Transverse colon (tissue), 4 donors: ENCODE results near the gene AACS.

Experiments used
- EP300 ChIP-seq: sonication (generic); formaldehyde crosslinking; IDR thresholded peaks from one replicate; pipeline ENCODE4 v1.6.1; 2017; ENCODE audit warnings: antibody characterized with exemption, low read depth
- POLR2A ChIP-seq: fragments of 450-650 bp; IDR thresholded peaks from one replicate; pipeline ENCODE4 v1.6.1; 2016; ENCODE audit warnings: antibody characterized with exemption, mild to moderate bottlenecking, moderate library complexity
- POLR2AphosphoS5 ChIP-seq, 3 donors: sonication (generic); formaldehyde crosslinking; IDR thresholded peaks; one replicate each; pipeline ENCODE4 v1.6.1; 2016; ENCODE audit warnings: antibody characterized with exemption in 3 of 3
- TF ChIP-seq, protein P1 (sequence below), 5 experiments: fragments of 200-600 bp in 3 of 5; fragments of 450-650 bp in 2 of 5; sonication (generic) in 3 of 5; IDR thresholded peaks; 1 replicate in 2 of 5; 2 replicates in 3 of 5; pipeline ENCODE4 v1.5.1; 2016 to 2017; ENCODE audit warnings: antibody characterized with exemption in 5 of 5, inconsistent platforms in 3 of 5, mild to moderate bottlenecking in 2 of 5, moderate library complexity in 1 of 5

DNA sequence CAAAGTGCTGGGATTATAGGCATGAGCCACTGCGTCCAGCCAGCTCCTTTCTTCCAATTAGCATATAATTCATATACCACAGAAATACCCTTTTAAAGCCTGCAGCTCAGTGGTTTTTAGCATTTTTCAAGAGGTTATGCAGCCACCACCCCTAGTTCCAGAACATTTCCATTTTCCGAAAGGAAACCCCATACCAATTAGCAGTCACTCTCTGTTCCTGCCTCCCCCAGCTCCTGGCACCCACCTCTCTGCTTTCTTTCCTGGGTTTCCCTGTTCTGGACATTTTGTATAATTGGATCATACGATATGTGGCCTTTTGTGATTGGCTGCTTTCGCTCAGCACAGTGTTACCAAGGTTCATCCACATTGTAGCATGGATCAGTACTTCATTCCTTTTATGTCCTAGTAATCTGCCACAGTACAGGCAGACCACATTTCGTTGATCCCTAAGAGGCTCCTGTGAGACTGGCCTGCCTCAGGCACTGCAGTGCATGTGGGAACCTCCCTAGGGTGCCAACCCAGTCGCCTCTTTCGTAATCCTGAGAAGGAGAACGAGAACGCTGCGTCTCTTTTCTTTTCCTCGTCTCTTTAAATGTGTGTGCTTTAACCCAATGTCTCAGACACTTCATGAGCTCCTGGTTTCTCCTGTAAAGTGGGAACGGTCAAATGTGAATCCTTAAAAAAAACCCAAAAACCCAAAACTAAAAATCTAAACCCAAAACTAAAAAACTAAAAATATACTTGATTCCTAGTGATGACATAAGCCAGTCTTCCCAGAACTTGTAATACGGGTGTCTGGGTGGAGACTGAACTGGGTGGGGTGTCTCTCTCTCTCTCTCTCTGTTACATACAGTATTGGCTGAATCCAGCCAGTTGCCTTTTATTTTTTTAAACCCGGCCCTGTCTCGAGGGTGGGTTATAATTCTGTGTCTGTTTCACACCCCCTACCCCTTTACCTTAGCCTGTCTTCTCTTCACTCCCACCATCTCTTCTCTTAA, 14.7 kb downstream of the AACS start:
- TF ChIP-seq, protein P1, sequence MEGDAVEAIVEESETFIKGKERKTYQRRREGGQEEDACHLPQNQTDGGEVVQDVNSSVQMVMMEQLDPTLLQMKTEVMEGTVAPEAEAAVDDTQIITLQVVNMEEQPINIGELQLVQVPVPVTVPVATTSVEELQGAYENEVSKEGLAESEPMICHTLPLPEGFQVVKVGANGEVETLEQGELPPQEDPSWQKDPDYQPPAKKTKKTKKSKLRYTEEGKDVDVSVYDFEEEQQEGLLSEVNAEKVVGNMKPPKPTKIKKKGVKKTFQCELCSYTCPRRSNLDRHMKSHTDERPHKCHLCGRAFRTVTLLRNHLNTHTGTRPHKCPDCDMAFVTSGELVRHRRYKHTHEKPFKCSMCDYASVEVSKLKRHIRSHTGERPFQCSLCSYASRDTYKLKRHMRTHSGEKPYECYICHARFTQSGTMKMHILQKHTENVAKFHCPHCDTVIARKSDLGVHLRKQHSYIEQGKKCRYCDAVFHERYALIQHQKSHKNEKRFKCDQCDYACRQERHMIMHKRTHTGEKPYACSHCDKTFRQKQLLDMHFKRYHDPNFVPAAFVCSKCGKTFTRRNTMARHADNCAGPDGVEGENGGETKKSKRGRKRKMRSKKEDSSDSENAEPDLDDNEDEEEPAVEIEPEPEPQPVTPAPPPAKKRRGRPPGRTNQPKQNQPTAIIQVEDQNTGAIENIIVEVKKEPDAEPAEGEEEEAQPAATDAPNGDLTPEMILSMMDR (IDR thresholded peaks at IDR 0.05) = no peak
- TF ChIP-seq EP300 (no peak), POLR2A (no peak), POLR2AphosphoS5 (IDR thresholded peaks at IDR 0.05) (no peak)
